MM.1S (cell line): ENCODE data around the gene PDIA4.

ENCODE experiments used
- DNase-seq: peaks from one replicate; pipeline ENCODE4 v3.0.0-alpha.2; 2015
- H2AFZ ChIP-seq: fragments of 300-600 bp; sonication (generic); 2 replicates; pipeline ENCODE4 v1.6.0; 2016; ENCODE audit warnings: antibody characterized with exemption, low read length
- H3F3A ChIP-seq: fragments of 300-600 bp; sonication (generic); 2 replicates; pipeline ENCODE4 v1.6.1; 2016; ENCODE audit warnings: mild to moderate bottlenecking, antibody characterized with exemption, low read length, moderate library complexity, mixed read lengths; ENCODE audit not compliant: insufficient read depth
- H3K27ac ChIP-seq: fragments of 300-600 bp; sonication (generic); 2 replicates; pipeline ENCODE4 v1.5.1; 2016; ENCODE audit warnings: mild to moderate bottlenecking, low read length
- H3K27me3 ChIP-seq: fragments of 300-600 bp; sonication (generic); replicated peaks from 2 replicates; pipeline ENCODE4 v1.6.0; 2016; ENCODE audit warnings: low read length; ENCODE audit not compliant: insufficient read depth
- H3K36me3 ChIP-seq: fragments of 300-600 bp; sonication (generic); replicated peaks from 2 replicates; pipeline ENCODE4 v1.6.1; 2016; ENCODE audit warnings: mild to moderate bottlenecking, low read length, mixed read lengths; ENCODE audit not compliant: insufficient read depth
- H3K4me1 ChIP-seq: fragments of 300-600 bp; sonication (generic); 2 replicates; pipeline ENCODE4 v1.6.1; 2016; ENCODE audit warnings: low read length, mixed read lengths
- H3K4me2 ChIP-seq: fragments of 300-600 bp; sonication (generic); 2 replicates; pipeline ENCODE4 v1.6.0; 2016; ENCODE audit warnings: low read depth, low read length
- H3K4me3 ChIP-seq: fragments of 300-600 bp; sonication (generic); 2 replicates; pipeline ENCODE4 v1.5.1; 2016; ENCODE audit warnings: low read length, mixed read lengths
- H3K79me2 ChIP-seq: fragments of 300-600 bp; sonication (generic); 2 replicates; pipeline ENCODE4 v1.6.1; 2016; ENCODE audit warnings: mixed run types, low read length, mixed read lengths
- H3K9ac ChIP-seq: fragments of 300-600 bp; sonication (generic); 2 replicates; pipeline ENCODE4 v1.6.1; 2016; ENCODE audit warnings: low read length, mixed read lengths
- H3K9me2 ChIP-seq: fragments of 300-600 bp; sonication (generic); replicated peaks from 2 replicates; pipeline ENCODE4 v1.6.1; 2016; ENCODE audit warnings: mild to moderate bottlenecking, low read length, mixed read lengths; ENCODE audit not compliant: insufficient read depth
- H3K9me3 ChIP-seq: fragments of 300-600 bp; sonication (generic); replicated peaks from 2 replicates; pipeline ENCODE4 v1.6.1; 2016; ENCODE audit warnings: mild to moderate bottlenecking, low read length, mixed read lengths; ENCODE audit not compliant: insufficient read depth
- H4K20me1 ChIP-seq: fragments of 300-600 bp; sonication (generic); 2 replicates; pipeline ENCODE4 v1.6.1; 2016; ENCODE audit warnings: mild to moderate bottlenecking, low read length, moderate library complexity, mixed read lengths; ENCODE audit not compliant: insufficient read depth
- EZH2 ChIP-seq: fragments of 300-600 bp; sonication (generic); optimal IDR thresholded peaks from 2 replicates; pipeline ENCODE3; 2017; ENCODE audit warnings: low read depth, mild to moderate bottlenecking, antibody characterized with exemption, low read length, mixed read lengths
- EZH2phosphoT487 ChIP-seq: fragments of 300-600 bp; sonication (generic); IDR thresholded peaks from 2 replicates; pipeline ENCODE4 v1.6.1; 2018; ENCODE audit warnings: antibody characterized with exemption, low read length
- TF ChIP-seq, protein P1 (sequence below): fragments of 300-600 bp; sonication (generic); IDR thresholded peaks from 2 replicates; pipeline ENCODE4 v1.5.1; 2016; ENCODE audit warnings: antibody characterized with exemption, low read length, mixed read lengths

PDIA4 gene

DNA sequence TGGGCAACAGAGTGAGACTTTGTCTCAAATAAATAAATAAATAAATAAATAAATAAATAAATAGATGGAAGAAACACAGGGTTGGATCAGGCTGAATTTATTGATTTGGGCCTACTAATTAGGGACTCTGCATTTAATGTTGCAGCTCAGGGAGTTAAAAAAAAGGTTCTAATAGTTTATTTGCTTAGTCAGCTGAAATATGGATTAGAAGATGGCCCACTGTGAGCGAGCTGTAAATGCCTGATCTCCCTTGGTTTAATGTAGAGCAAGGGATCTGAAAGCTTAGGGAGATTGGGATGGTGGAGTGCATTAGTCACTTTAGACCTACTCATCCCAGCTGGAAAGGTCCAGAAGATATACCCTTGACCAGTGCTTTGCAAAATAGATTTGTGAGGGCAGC, 25.1 kb upstream of the PDIA4 start:
- no peaks in the 10 kb centered on the region for H3F3A ChIP-seq
- H3K4me1 ChIP-seq, result no peaks in the 10 kb centered on the region
- H3K4me2 ChIP-seq, result no peak overlapping the region
- no peaks in the 10 kb centered on the region for H3K9me2 ChIP-seq
- TF ChIP-seq EZH2phosphoT487 (no peak), EZH2 (no peak)
- H3K27ac ChIP-seq, result no peak overlapping the region
- H3K36me3 ChIP-seq, result no peaks in the 10 kb centered on the region
- no peak overlapping the region for H3K9ac ChIP-seq
- H3K4me3 ChIP-seq, result no peak overlapping the region
- DNase-seq, result no peak
- no peaks in the 10 kb centered on the region for H3K27me3 ChIP-seq
- no peaks in the 10 kb centered on the region for H4K20me1 ChIP-seq
- no peaks in the 10 kb centered on the region for H3K79me2 ChIP-seq
- H3K9me3 ChIP-seq, result no peaks in the 10 kb centered on the region
- H2AFZ ChIP-seq, result no peak overlapping the region

DNA sequence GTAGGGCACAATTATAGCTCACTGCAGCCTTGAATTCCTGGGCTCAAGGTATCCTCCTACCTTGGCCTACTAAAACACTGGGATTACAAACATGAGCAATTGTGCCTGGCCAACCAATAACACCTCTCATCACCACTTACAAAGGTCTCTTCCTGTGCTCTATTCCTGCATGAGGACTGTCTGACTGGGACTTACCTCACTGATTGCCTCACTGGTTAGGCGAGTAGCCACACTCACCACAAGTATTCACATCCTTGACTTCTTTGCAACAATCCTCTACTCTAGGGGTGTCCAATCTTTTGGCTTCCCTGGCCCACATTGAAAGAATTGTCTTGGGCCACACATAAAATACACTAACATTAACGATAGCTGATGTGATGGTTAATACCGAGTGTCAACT, 22.6 kb upstream of the PDIA4 start:
- DNase-seq, result no peak
- Histone ChIP-seq H2AFZ (no peak overlapping the region), H3K27me3 (no peaks in the 10 kb centered on the region), H3K36me3 (no peaks in the 10 kb centered on the region), H3K9me2 (no peaks in the 10 kb centered on the region), H3K4me1 (no peaks in the 10 kb centered on the region), H3K79me2 (no peaks in the 10 kb centered on the region), H3K4me3 (no peak overlapping the region), H3K9ac (no peak overlapping the region), H3K4me2 (no peak overlapping the region), H3K27ac (no peak overlapping the region), H3K9me3 (no peaks in the 10 kb centered on the region), H3F3A (no peaks in the 10 kb centered on the region), H4K20me1 (no peaks in the 10 kb centered on the region)
- TF ChIP-seq EZH2, result no peak
- TF ChIP-seq, protein P1, sequence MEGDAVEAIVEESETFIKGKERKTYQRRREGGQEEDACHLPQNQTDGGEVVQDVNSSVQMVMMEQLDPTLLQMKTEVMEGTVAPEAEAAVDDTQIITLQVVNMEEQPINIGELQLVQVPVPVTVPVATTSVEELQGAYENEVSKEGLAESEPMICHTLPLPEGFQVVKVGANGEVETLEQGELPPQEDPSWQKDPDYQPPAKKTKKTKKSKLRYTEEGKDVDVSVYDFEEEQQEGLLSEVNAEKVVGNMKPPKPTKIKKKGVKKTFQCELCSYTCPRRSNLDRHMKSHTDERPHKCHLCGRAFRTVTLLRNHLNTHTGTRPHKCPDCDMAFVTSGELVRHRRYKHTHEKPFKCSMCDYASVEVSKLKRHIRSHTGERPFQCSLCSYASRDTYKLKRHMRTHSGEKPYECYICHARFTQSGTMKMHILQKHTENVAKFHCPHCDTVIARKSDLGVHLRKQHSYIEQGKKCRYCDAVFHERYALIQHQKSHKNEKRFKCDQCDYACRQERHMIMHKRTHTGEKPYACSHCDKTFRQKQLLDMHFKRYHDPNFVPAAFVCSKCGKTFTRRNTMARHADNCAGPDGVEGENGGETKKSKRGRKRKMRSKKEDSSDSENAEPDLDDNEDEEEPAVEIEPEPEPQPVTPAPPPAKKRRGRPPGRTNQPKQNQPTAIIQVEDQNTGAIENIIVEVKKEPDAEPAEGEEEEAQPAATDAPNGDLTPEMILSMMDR, result no peak

DNA sequence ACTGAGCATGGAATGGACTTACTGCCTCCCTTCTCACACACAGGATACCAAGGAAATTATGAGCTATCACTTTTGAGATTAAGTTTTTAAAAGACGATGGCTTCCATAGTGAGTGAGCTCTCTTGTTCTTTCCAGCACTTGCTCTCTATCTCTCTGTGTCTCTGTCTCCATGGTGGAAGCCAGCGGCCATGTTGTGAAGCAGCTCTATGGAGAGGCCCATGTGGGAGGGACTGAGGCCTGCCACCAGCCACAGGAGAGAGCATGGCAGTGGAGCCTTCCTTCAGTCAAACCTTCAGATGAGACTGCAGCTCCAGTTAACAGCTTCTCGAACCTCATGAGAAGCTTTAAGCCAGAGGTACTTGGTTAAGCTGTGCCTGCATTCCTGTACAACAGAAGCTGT, 20.5 kb upstream of the PDIA4 start:
- Histone ChIP-seq H3K79me2 (no peaks in the 10 kb centered on the region), H3K4me3 (no peak overlapping the region), H3K36me3 (no peaks in the 10 kb centered on the region), H3K9me2 (no peaks in the 10 kb centered on the region), H3K4me1 (no peaks in the 10 kb centered on the region), H3F3A (no peaks in the 10 kb centered on the region), H3K9me3 (no peaks in the 10 kb centered on the region), H4K20me1 (no peaks in the 10 kb centered on the region), H2AFZ (no peak overlapping the region), H3K27me3 (no peaks in the 10 kb centered on the region), H3K4me2 (no peak overlapping the region), H3K27ac (no peak overlapping the region), H3K9ac (no peak overlapping the region)
- TF ChIP-seq EZH2, result no peak
- TF ChIP-seq, protein P1, result no peak
- TF ChIP-seq EZH2phosphoT487, result no peak
- DNase-seq, result no peak

DNA sequence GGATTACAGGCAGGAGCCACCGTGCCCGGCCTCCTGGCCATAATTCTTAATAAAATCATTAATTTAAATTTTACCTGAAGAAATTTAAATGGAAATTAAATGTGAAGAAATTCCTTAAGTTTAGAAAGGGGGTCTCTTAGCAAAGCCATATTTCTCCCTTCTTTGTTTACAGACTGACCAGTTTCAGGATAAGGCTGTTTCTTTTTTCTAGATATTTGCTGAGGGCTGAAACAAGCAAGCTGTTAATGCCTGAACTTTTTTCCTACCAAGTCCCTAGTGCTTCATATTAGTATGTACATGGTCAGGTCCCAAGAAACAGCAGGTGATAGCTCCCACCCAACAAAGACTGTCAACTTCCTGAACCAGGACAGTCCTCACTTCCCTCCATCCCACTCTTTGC, 18.1 kb upstream of the PDIA4 start:
- Histone ChIP-seq H3K27ac (no peak overlapping the region), H3K4me3 (no peak overlapping the region), H2AFZ (no peak overlapping the region), H3K9me3 (no peaks in the 10 kb centered on the region), H3K4me1 (no peaks in the 10 kb centered on the region), H3K36me3 (no peaks in the 10 kb centered on the region), H3K79me2 (no peaks in the 10 kb centered on the region), H3K4me2 (no peak overlapping the region), H4K20me1 (no peaks in the 10 kb centered on the region), H3K9ac (no peak overlapping the region), H3K27me3 (no peaks in the 10 kb centered on the region), H3K9me2 (no peaks in the 10 kb centered on the region), H3F3A (no peaks in the 10 kb centered on the region)
- TF ChIP-seq, protein P1, result no peak
- no peak for TF ChIP-seq EZH2
- TF ChIP-seq EZH2phosphoT487, result no peak
- DNase-seq, result no peak
